ENCODE measurements around the gene MAN2B1. TPM values are rescaled to one million over a fixed set of nuclear protein-coding genes. Genes with fewer than 3 reads are reported as not detected.

Gene MAN2B1
- total and polyA plus RNA-seq, 2 of the 13 experiments (the other 11 are each of a cell fraction or from before 2014, with no cell fraction given): 23.6 to 23.8 TPM

- TF ChIP-seq NR1H2 (CRISPR knock-in tag; IDR thresholded peaks at IDR 0.05; ENCODE audit: borderline replicate concordance, low read depth) (0 out of 2 replicates have a peak, but pooled peaks have one; percentile 60), SP5 (CRISPR knock-in tag; IDR thresholded peaks at IDR 0.05; ENCODE audit: borderline replicate concordance, low read depth) (peak; percentile 24; the same call in 1 of the 2 replicates), NR2C2 (CRISPR knock-in tag; IDR thresholded peaks at IDR 0.05; ENCODE audit: borderline replicate concordance) (peak; percentile 98), ZNF17 (CRISPR knock-in tag; IDR thresholded peaks at IDR 0.05) (no peak), ZNF280B (CRISPR knock-in tag; IDR thresholded peaks at IDR 0.05; ENCODE audit: borderline replicate concordance) (no peak), ZNF891 (CRISPR knock-in tag; IDR thresholded peaks at IDR 0.05) (0 out of 2 replicates have a peak, but pooled peaks have one; percentile 5), RORA (CRISPR knock-in tag; IDR thresholded peaks at IDR 0.05) (no peak), ZNF282 (IDR thresholded peaks at IDR 0.05; ENCODE audit: partially characterized antibody) (no peak), FUBP1 (CRISPR knock-in tag; IDR thresholded peaks at IDR 0.05; ENCODE audit: borderline replicate concordance) (no peak), RBFOX2 (IDR thresholded peaks at IDR 0.05; ENCODE audit: low read depth, low read length) (peak; percentile 69), SNAPC4 (CRISPR knock-in tag; IDR thresholded peaks at IDR 0.05) (peak; percentile 51; the same call in 1 of the 2 replicates), ZNF124 (CRISPR knock-in tag; IDR thresholded peaks at IDR 0.05) (peak; percentile 27; the same call in 1 of the 2 replicates), SNAPC2 (CRISPR knock-in tag; IDR thresholded peaks at IDR 0.05) (no peak), SRY (CRISPR knock-in tag; IDR thresholded peaks at IDR 0.05) (peak; percentile 38; the same call in 1 of the 2 replicates), HINFP (CRISPR knock-in tag; IDR thresholded peaks at IDR 0.05; ENCODE audit: low read depth) (no peak), NFKB2 (CRISPR knock-in tag; IDR thresholded peaks at IDR 0.05; ENCODE audit: borderline replicate concordance) (peak; percentile 47; the same call in 1 of the 2 replicates), MIER2 (CRISPR knock-in tag; IDR thresholded peaks at IDR 0.05) (peak; percentile 41; the same call in 1 of the 2 replicates)
These were observed 3.0 kb upstream of the MAN2B1 start (continued) for GRCh38 chr19:12669270-12670158.

All from HepG2 (cell line).